ENCODE results near the gene MPRIP. TPM values are rescaled to one million over a fixed set of nuclear protein-coding genes. Genes with fewer than 3 reads are reported as not detected.

Gene MPRIP
- total and polyA plus RNA-seq, 2 experiments from 2014 or later, result 91.7 to 202 TPM

DNA sequence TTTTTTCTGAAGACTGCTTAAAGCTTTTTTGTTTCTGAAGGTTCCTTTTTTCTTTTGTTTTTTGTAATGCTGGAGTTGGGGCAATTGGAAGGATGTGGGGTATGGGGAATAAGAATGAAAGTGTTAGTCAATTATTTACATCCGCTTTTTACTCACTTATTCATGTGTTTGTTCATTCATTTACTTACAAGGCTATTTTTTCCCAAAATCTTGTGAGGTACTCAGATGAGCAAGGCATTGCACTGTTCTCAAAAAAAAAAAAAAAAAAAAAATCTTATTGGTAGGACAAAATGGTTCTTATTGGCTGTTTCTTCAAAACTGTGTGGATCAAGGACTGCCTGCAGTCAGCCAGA, 108.2 kb downstream of the MPRIP start:
- Histone ChIP-seq H3K4me1 (ENCODE audit: insufficient read depth) (no peaks in the 10 kb centered on the region), H3K79me2 (no peaks in the 10 kb centered on the region), H3K4me3 (no peak overlapping the region), H3K9me3 (ENCODE audit: low read depth) (no peaks in the 10 kb centered on the region), H3K4me2 (no peak overlapping the region), H3K27me3 (no peaks in the 10 kb centered on the region), H3K27ac (no peak overlapping the region), H3K9me2 (replicated peaks; ENCODE audit: insufficient read depth) (no peaks in the 10 kb centered on the region), H3K36me3 (replicated peaks; ENCODE audit: insufficient read depth, low read depth) (no peaks in the 10 kb centered on the region), H4K20me1 (ENCODE audit: insufficient read depth, poor library complexity, severe bottlenecking) (no peaks in the 10 kb centered on the region), H2AFZ (no peak overlapping the region)
- WGBS (ENCODE audit: low lambda C conversion rate, missing lambda C conversion rate), result 97% methylated on average over 1 of the region's 1 CpG
- DNase-seq (ENCODE audit: low spot score), result no peak
- TF ChIP-seq, protein P1, sequence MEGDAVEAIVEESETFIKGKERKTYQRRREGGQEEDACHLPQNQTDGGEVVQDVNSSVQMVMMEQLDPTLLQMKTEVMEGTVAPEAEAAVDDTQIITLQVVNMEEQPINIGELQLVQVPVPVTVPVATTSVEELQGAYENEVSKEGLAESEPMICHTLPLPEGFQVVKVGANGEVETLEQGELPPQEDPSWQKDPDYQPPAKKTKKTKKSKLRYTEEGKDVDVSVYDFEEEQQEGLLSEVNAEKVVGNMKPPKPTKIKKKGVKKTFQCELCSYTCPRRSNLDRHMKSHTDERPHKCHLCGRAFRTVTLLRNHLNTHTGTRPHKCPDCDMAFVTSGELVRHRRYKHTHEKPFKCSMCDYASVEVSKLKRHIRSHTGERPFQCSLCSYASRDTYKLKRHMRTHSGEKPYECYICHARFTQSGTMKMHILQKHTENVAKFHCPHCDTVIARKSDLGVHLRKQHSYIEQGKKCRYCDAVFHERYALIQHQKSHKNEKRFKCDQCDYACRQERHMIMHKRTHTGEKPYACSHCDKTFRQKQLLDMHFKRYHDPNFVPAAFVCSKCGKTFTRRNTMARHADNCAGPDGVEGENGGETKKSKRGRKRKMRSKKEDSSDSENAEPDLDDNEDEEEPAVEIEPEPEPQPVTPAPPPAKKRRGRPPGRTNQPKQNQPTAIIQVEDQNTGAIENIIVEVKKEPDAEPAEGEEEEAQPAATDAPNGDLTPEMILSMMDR (IDR thresholded peaks at IDR 0.05; ENCODE audit: poor library complexity), result no peak
- no peak for TF ChIP-seq EZH2phosphoT487 (IDR thresholded peaks at IDR 0.05; ENCODE audit: low read depth, severe bottlenecking, unreplicated experiment)
- no peak for TF ChIP-seq EZH2 (IDR thresholded peaks at IDR 0.05; ENCODE audit: borderline replicate concordance)

DNA sequence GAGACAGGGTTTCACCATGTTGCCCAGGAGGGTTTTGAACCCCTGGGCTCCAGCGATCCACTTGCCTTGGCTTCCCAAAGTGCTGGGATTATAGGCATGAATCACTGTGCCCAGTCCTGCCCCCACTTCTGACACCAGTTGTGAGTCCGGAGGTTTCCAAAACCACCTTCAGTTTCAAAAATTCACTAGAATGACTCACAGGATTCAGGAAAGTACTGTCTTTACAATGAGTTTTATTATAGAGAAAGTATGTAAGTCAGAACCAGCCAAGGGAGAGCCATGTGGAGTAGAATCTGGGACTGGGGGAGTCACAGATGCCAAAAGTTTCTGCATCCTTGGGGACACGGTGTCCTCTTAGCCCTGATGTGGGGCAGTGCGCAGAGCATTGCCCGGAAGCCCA, 108.8 kb downstream of the MPRIP start:
- no peaks in the 10 kb centered on the region for H3K4me1 ChIP-seq (ENCODE audit: insufficient read depth)
- WGBS (ENCODE audit: low lambda C conversion rate, missing lambda C conversion rate), result 97% methylated on average over 5 of the region's 5 CpGs
- H3K27ac ChIP-seq, result no peak overlapping the region
- no peaks in the 10 kb centered on the region for H3K36me3 ChIP-seq (replicated peaks; ENCODE audit: insufficient read depth, low read depth)
- H3K27me3 ChIP-seq, result no peaks in the 10 kb centered on the region
- no peak overlapping the region for H3K4me3 ChIP-seq
- H4K20me1 ChIP-seq (ENCODE audit: insufficient read depth, poor library complexity, severe bottlenecking), result no peaks in the 10 kb centered on the region
- no peak for DNase-seq (ENCODE audit: low spot score)
- no peak overlapping the region for H3K4me2 ChIP-seq
- H3K79me2 ChIP-seq, result no peaks in the 10 kb centered on the region
- no peak overlapping the region for H2AFZ ChIP-seq
- no peaks in the 10 kb centered on the region for H3K9me3 ChIP-seq (ENCODE audit: low read depth)
- no peaks in the 10 kb centered on the region for H3K9me2 ChIP-seq (replicated peaks; ENCODE audit: insufficient read depth)
- no peak for TF ChIP-seq EZH2 (IDR thresholded peaks at IDR 0.05; ENCODE audit: borderline replicate concordance)
- TF ChIP-seq, protein P1 (IDR thresholded peaks at IDR 0.05; ENCODE audit: poor library complexity), result no peak
- TF ChIP-seq EZH2phosphoT487 (IDR thresholded peaks at IDR 0.05; ENCODE audit: low read depth, severe bottlenecking, unreplicated experiment), result no peak

DNA sequence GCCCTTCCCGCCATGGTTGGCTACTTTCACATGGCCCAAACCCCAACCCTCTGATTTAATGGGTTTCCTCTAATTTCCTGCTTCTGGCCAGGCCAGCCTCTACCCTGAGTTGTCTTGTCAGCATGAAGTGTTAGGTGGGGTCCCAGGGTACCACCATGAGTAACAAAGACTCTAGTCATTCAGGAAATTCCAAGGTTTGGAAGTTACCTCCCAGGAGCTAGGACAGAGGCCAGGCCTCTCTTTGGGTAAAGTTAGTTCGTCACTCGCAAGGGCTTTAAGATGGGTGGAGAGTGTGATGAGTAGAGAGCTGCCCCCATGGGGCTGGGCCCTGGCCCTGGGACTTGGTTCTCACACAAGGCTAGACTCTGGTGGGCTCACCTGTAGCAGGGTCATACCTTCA, 109.3 kb downstream of the MPRIP start:
- H3K4me1 ChIP-seq (ENCODE audit: insufficient read depth), result no peaks in the 10 kb centered on the region
- WGBS (ENCODE audit: low lambda C conversion rate, missing lambda C conversion rate), result 98% methylated on average over 3 of the region's 3 CpGs
- no peak overlapping the region for H3K4me3 ChIP-seq
- no peak overlapping the region for H3K4me2 ChIP-seq
- no peaks in the 10 kb centered on the region for H3K79me2 ChIP-seq
- no peaks in the 10 kb centered on the region for H3K9me2 ChIP-seq (replicated peaks; ENCODE audit: insufficient read depth)
- no peak for DNase-seq (ENCODE audit: low spot score)
- H2AFZ ChIP-seq, result no peak overlapping the region
- H3K27me3 ChIP-seq, result no peaks in the 10 kb centered on the region
- H4K20me1 ChIP-seq (ENCODE audit: insufficient read depth, poor library complexity, severe bottlenecking), result no peaks in the 10 kb centered on the region
- TF ChIP-seq EZH2 (IDR thresholded peaks at IDR 0.05; ENCODE audit: borderline replicate concordance) (no peak), EZH2phosphoT487 (IDR thresholded peaks at IDR 0.05; ENCODE audit: low read depth, severe bottlenecking, unreplicated experiment) (no peak)
- TF ChIP-seq, protein P1 (IDR thresholded peaks at IDR 0.05; ENCODE audit: poor library complexity), result no peak
- H3K36me3 ChIP-seq (replicated peaks; ENCODE audit: insufficient read depth, low read depth), result no peaks in the 10 kb centered on the region
- H3K9me3 ChIP-seq (ENCODE audit: low read depth), result no peaks in the 10 kb centered on the region
- H3K27ac ChIP-seq, result no peak overlapping the region

DNA sequence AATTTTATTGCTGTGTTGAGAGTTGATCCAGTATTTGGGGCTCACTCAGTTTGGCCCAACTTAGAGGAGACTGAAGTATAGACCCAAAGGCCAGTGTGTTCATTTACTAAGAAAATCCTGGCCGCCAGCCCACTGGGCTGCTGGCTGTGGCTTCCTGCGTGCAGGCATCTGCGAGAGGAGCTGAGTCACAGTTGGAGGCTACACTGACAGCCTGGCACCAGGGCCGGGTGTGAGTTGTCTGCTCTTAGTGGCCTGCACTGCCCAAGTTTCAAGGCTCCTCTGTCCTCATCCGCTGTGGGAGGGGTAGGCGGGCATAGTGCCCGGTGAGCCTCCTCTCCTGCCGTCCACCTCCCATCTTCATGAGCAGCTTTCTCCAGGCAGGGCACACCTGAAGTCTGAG, 109.7 kb downstream of the MPRIP start:
- no peaks in the 10 kb centered on the region for H3K79me2 ChIP-seq
- no peaks in the 10 kb centered on the region for H3K9me3 ChIP-seq (ENCODE audit: low read depth)
- H3K4me3 ChIP-seq, result no peak overlapping the region
- no peaks in the 10 kb centered on the region for H3K27me3 ChIP-seq
- WGBS (ENCODE audit: low lambda C conversion rate, missing lambda C conversion rate), result 87% methylated on average over 8 of the region's 8 CpGs
- H3K4me1 ChIP-seq (ENCODE audit: insufficient read depth), result no peaks in the 10 kb centered on the region
- H2AFZ ChIP-seq, result no peak overlapping the region
- H3K27ac ChIP-seq, result no peak overlapping the region
- H3K36me3 ChIP-seq (replicated peaks; ENCODE audit: insufficient read depth, low read depth), result no peaks in the 10 kb centered on the region
- peak; percentile 32 for DNase-seq (ENCODE audit: low spot score)
- no peaks in the 10 kb centered on the region for H4K20me1 ChIP-seq (ENCODE audit: insufficient read depth, poor library complexity, severe bottlenecking)
- TF ChIP-seq EZH2 (IDR thresholded peaks at IDR 0.05; ENCODE audit: borderline replicate concordance) (no peak), EZH2phosphoT487 (IDR thresholded peaks at IDR 0.05; ENCODE audit: low read depth, severe bottlenecking, unreplicated experiment) (no peak)
- TF ChIP-seq, protein P1 (IDR thresholded peaks at IDR 0.05; ENCODE audit: poor library complexity), result no peak
- H3K4me2 ChIP-seq, result no peak overlapping the region
- no peaks in the 10 kb centered on the region for H3K9me2 ChIP-seq (replicated peaks; ENCODE audit: insufficient read depth)
